PFSK-1 (cell line): ENCODE measurements around the gene MSANTD2. TPM values are rescaled to one million over a fixed set of nuclear protein-coding genes. Genes with fewer than 3 reads are reported as not detected.

Source experiments
- FOXP2 ChIP-seq: optimal IDR thresholded peaks from 2 replicates; pipeline ENCODE3; 2011; ENCODE audit warnings: borderline replicate concordance, control low read depth, inconsistent platforms; ENCODE audit not compliant: insufficient read depth; ENCODE audit errors: extremely low read length, extremely low read depth
- POLR2AphosphoS5 ChIP-seq: IDR thresholded peaks from 2 replicates; pipeline ENCODE4 v1.6.1; 2012; ENCODE audit warnings: low read depth, mild to moderate bottlenecking, control low read depth, low read length, moderate library complexity
- REST ChIP-seq, 2 experiments: IDR thresholded peaks; 2 replicates each; pipeline versions ENCODE4 v1.6.1 to v1.8.0; 2011 to 2012; ENCODE audit warnings: low read depth in 2 of 2, low read length in 2 of 2, control low read depth in 1 of 2, inconsistent platforms in 1 of 2, mild to moderate bottlenecking in 1 of 2, moderate library complexity in 1 of 2; ENCODE audit not compliant: insufficient read depth in 1 of 2
- SIN3A ChIP-seq: IDR thresholded peaks from 2 replicates; pipeline ENCODE4 v1.6.1; 2012; ENCODE audit warnings: mild to moderate bottlenecking, low read length, moderate library complexity, borderline replicate concordance; ENCODE audit not compliant: insufficient read depth
- TAF1 ChIP-seq: IDR thresholded peaks from 2 replicates; pipeline ENCODE4 v1.6.1; 2012; ENCODE audit warnings: low read length, control low read depth, borderline replicate concordance; ENCODE audit not compliant: insufficient read depth
- polyA plus RNA-seq: library from polyadenylated mRNA; unstranded; fragments of >200 nt; gene quantifications from one replicate; pipeline ENCODE4 v1.2.1, GENCODE V29; 2012; ENCODE audit warnings: low read depth, missing spikeins; ENCODE audit not compliant: insufficient read length

The MSANTD2 gene
- polyA plus RNA-seq = 5.5 TPM

GRCh38 chr11:124800226-124800929 is at the start of gene MSANTD2:
MSANTD2 (minus strand) TSS chr11:124800406; CDS start chr11:124800380, 26 bp downstream.
- peak; percentile 90 for TF ChIP-seq POLR2AphosphoS5
- TF ChIP-seq REST (IDR thresholded peaks at IDR 0.05; ENCODE audit: insufficient read depth in 1 of 2, low read depth in 2 of 2, low read length in 2 of 2) = 0 out of 4 replicates have a peak, but pooled peaks of 1 of the 2 experiments have one; percentile 6
- TF ChIP-seq SIN3A = 0 out of 2 replicates have a peak, but pooled peaks have one; percentile 4
- TF ChIP-seq FOXP2 = peak; percentile 46
- peak; percentile 79; the same call in 1 of the 2 replicates for TF ChIP-seq TAF1

GRCh38 chr11:124846070-124846673 is 46.0 kb upstream of the MSANTD2 start:
- no peak for TF ChIP-seq FOXP2
- TF ChIP-seq TAF1 = no peak
- TF ChIP-seq REST (IDR thresholded peaks at IDR 0.05; ENCODE audit: insufficient read depth in 1 of 2, low read depth in 2 of 2, low read length in 2 of 2) = no peak
- no peak for TF ChIP-seq POLR2AphosphoS5
- no peak for TF ChIP-seq SIN3A

- no peak for TF ChIP-seq POLR2AphosphoS5
Observed at GRCh38 chr11:124844664-124845079, 44.5 kb upstream of the MSANTD2 start.

- TF ChIP-seq SIN3A (no peak), TAF1 (no peak), REST (IDR thresholded peaks at IDR 0.05; ENCODE audit: insufficient read depth in 1 of 2, low read depth in 2 of 2, low read length in 2 of 2) (no peak), POLR2AphosphoS5 (no peak), FOXP2 (no peak)
Observed at GRCh38 chr11:124843616-124843910, 43.4 kb upstream of the MSANTD2 start.

- TF ChIP-seq SIN3A (no peak), FOXP2 (no peak), TAF1 (no peak), REST (IDR thresholded peaks at IDR 0.05; ENCODE audit: insufficient read depth in 1 of 2, low read depth in 2 of 2, low read length in 2 of 2) (no peak), POLR2AphosphoS5 (no peak)
Observed at GRCh38 chr11:124842305-124842704, 42.1 kb upstream of the MSANTD2 start.
